SW 1271 (cell line): ENCODE results near the gene SLC9A9.

Experiments
- DNase-seq, 2 experiments: peaks; one replicate each; lab custom pipeline; 2025; lab: John Stamatoyannopoulos, UW

Gene SLC9A9

GRCh38 chr3:143326983-143327778 lies 521.1 kb downstream of the SLC9A9 start:
- peak in 1 of 2 experiments; percentile 7 for DNase-seq

GRCh38 chr3:143321058-143321769 lies 527.1 kb downstream of the SLC9A9 start:
- no peak for DNase-seq

- DNase-seq, result no peak
Observed at GRCh38 chr3:143315766-143316165, 532.5 kb downstream of the SLC9A9 start.

- DNase-seq, result no peak
Observed at GRCh38 chr3:143314251-143315093, 533.8 kb downstream of the SLC9A9 start.

GRCh38 chr3:143313893-143314188 lies 534.4 kb downstream of the SLC9A9 start:
- DNase-seq, result no peak

GRCh38 chr3:143313025-143313892 lies 535.0 kb downstream of the SLC9A9 start:
- no peak for DNase-seq

- DNase-seq, result no peak
Observed at GRCh38 chr3:143311096-143311495, 537.2 kb downstream of the SLC9A9 start.

- DNase-seq, result no peak
Observed at GRCh38 chr3:143309705-143310104, 538.6 kb downstream of the SLC9A9 start.

- DNase-seq, result no peak
Observed at GRCh38 chr3:143307613-143308183, 540.6 kb downstream of the SLC9A9 start.

- DNase-seq, result no peak
Observed at GRCh38 chr3:143306407-143306806, 541.9 kb downstream of the SLC9A9 start.

- DNase-seq, result peak; percentile 30 to 65
Observed at GRCh38 chr3:143302638-143303171, 545.6 kb downstream of the SLC9A9 start.

- DNase-seq, result no peak
Observed at GRCh38 chr3:143301031-143301901, 547.0 kb downstream of the SLC9A9 start.

GRCh38 chr3:143298886-143299535 lies 549.3 kb downstream of the SLC9A9 start:
- no peak for DNase-seq

GRCh38 chr3:143298380-143298779 lies 549.9 kb downstream of the SLC9A9 start:
- DNase-seq, result no peak

GRCh38 chr3:143295201-143296080 lies 552.8 kb downstream of the SLC9A9 start:
- DNase-seq, result no peak

- no peak for DNase-seq
Observed at GRCh38 chr3:143294188-143294587, 554.1 kb downstream of the SLC9A9 start.

- no peak for DNase-seq
Observed at GRCh38 chr3:143291836-143292447, 556.3 kb downstream of the SLC9A9 start.

- no peak for DNase-seq
Observed at GRCh38 chr3:143288944-143289343, 559.3 kb downstream of the SLC9A9 start.
